Fibroblast of the aortic adventitia (primary cell): Measurements from ENCODE around the gene NEFH. TPM values are rescaled to one million over a fixed set of nuclear protein-coding genes. Genes with fewer than 3 reads are reported as not detected.
"Not testable (repeated sequence)": the region's sequence is repeated elsewhere in the genome, so short reads cannot be mapped to it uniquely, and the experiment has no call there.

Source experiments
- DNase-seq: peaks from one replicate; pipeline ENCODE4 v3.0.0-alpha.2; 2010; ENCODE audit warnings: low read depth
- H3K4me3 ChIP-seq: 2 replicates; pipeline ENCODE4 v1.5.1; 2011; ENCODE audit warnings: low read depth, mild to moderate bottlenecking, control low read depth, low read length, moderate library complexity
- CTCF ChIP-seq: IDR thresholded peaks from 2 replicates; pipeline ENCODE4 v1.5.1; 2011; ENCODE audit warnings: mild to moderate bottlenecking, low read length, control low read depth, inconsistent platforms; ENCODE audit not compliant: insufficient read depth
- total RNA-seq: library from RNA; depleted of rRNA; stranded (reverse); fragments of >200 nt; gene quantifications from 2 replicates; pipeline ENCODE4 v1.2.3, GENCODE V29; 2012; ENCODE audit warnings: low replicate concordance

Gene NEFH
- total RNA-seq, 1 donor = 0.54 TPM

- TF ChIP-seq CTCF = no peak
- H3K4me3 ChIP-seq = no peak overlapping the region
- DNase-seq = no peak
Measured at GRCh38 chr22:29482253-29482652, 2.2 kb downstream of the NEFH start.

- no peak for TF ChIP-seq CTCF
- DNase-seq = no peak
- no peak overlapping the region for H3K4me3 ChIP-seq
Measured at GRCh38 chr22:29482726-29483125, 2.7 kb downstream of the NEFH start.

GRCh38 chr22:29483254-29483653, 3.2 kb downstream of the NEFH start:
- H3K4me3 ChIP-seq = no peak overlapping the region
- no peak for TF ChIP-seq CTCF
- no peak for DNase-seq

GRCh38 chr22:29484642-29485041, 4.6 kb downstream of the NEFH start:
- H3K4me3 ChIP-seq = no peak overlapping the region
- no peak for TF ChIP-seq CTCF
- DNase-seq = no peak

- TF ChIP-seq CTCF = no peak
- H3K4me3 ChIP-seq = no peak overlapping the region
- DNase-seq = no peak
Measured at GRCh38 chr22:29485448-29485847, 5.4 kb downstream of the NEFH start.

GRCh38 chr22:29487426-29487986, 7.5 kb downstream of the NEFH start:
- DNase-seq = no peak
- H3K4me3 ChIP-seq = no peak overlapping the region
- no peak for TF ChIP-seq CTCF

- not testable (repeated sequence) for DNase-seq, H3K4me3 ChIP-seq
Measured at GRCh38 chr22:29489127-29489780, 9.2 kb downstream of the NEFH start.
